H1 (cell line): Measurements from ENCODE around the gene CRHR2. TPM values are rescaled to one million over a fixed set of nuclear protein-coding genes. Genes with fewer than 3 reads are reported as not detected.

Experiments
- CTCF ChIA-PET: fragments of 300-600 bp; sonication (Branson Sonifier 250); formaldehyde crosslinking; loops from one replicate; lab custom pipeline; 2021; ENCODE audit not compliant: partially characterized antibody; lab: Charles Lee
- POLR2A ChIA-PET: fragments of 300-600 bp; sonication (Branson Sonifier 250); formaldehyde crosslinking; loops from one replicate; lab custom pipeline; 2021; ENCODE audit warnings: inconsistent platforms; ENCODE audit not compliant: partially characterized antibody; lab: Charles Lee
- DNase-seq, 2 experiments: peaks; one replicate each; pipeline versions ENCODE4 v3.0.0 to v3.0.0-alpha.2; 2010 to 2022; ENCODE audit warnings: low spot score in 2 of 2, low read depth in 1 of 2, mixed read lengths in 1 of 2
- FAIRE-seq: peaks from 2 replicates; lab custom pipeline; 2011; peaks lifted over from hg19 to GRCh38; lab: Jason Lieb, UNC
- H2AFZ ChIP-seq: 2 replicates; pipeline ENCODE4 v1.8.1; 2012; ENCODE audit warnings: low read length, inconsistent platforms
- H2AK5ac ChIP-seq: 2 replicates; pipeline ENCODE4 v1.6.1; 2013; ENCODE audit warnings: low read depth, low read length
- H2BK120ac ChIP-seq: replicated peaks from 2 replicates; pipeline ENCODE3; 2013; ENCODE audit warnings: low read depth, low read length, inconsistent platforms
- H2BK12ac ChIP-seq: 2 replicates; pipeline ENCODE4 v1.6.1; 2013; ENCODE audit warnings: low read depth, low read length
- H2BK15ac ChIP-seq: 2 replicates; pipeline ENCODE4 v1.6.1; 2013; ENCODE audit warnings: low read length
- H2BK20ac ChIP-seq: 2 replicates; pipeline ENCODE4 v1.6.1; 2013; ENCODE audit warnings: low read length
- H2BK5ac ChIP-seq: 2 replicates; pipeline ENCODE4 v1.6.1; 2013; ENCODE audit warnings: low read depth, low read length
- H3K14ac ChIP-seq: 2 replicates; pipeline ENCODE4 v1.6.1; 2013; ENCODE audit warnings: inconsistent platforms; ENCODE audit not compliant: insufficient read length
- H3K18ac ChIP-seq: 2 replicates; pipeline ENCODE4 v1.6.1; 2013; ENCODE audit warnings: low read length; ENCODE audit errors: extremely low read depth
- H3K23ac ChIP-seq: 2 replicates; pipeline ENCODE4 v1.6.1; 2013; ENCODE audit warnings: inconsistent platforms; ENCODE audit not compliant: insufficient read length
- H3K23me2 ChIP-seq: 2 replicates; pipeline ENCODE4 v1.6.1; 2013; ENCODE audit warnings: low read depth, low read length
- H3K27ac ChIP-seq: 2 replicates; pipeline ENCODE4 v1.6.1; 2011; ENCODE audit warnings: low read depth, low read length, inconsistent platforms
- H3K27me3 ChIP-seq, 4 experiments: replicated peaks in 1 of 4; 1 replicate in 1 of 4; 2 replicates in 3 of 4; pipeline versions ENCODE4 v1.6.1 to v1.8.1; 2011 to 2013; ENCODE audit warnings: low read length in 3 of 4, mild to moderate bottlenecking in 3 of 4, inconsistent platforms in 2 of 4, mixed read lengths in 2 of 4, moderate library complexity in 1 of 4; ENCODE audit not compliant: control insufficient read depth in 3 of 4, insufficient read depth in 3 of 4; ENCODE audit errors: extremely low read depth in 1 of 4
- H3K36me3 ChIP-seq, 4 experiments: 2 replicates each; pipeline versions ENCODE4 v1.6.1 to v1.8.1; 2011 to 2013; ENCODE audit warnings: mild to moderate bottlenecking in 4 of 4, low read length in 3 of 4, moderate library complexity in 2 of 4, control low read depth in 1 of 4, inconsistent platforms in 1 of 4; ENCODE audit not compliant: insufficient read depth in 4 of 4, control insufficient read depth in 2 of 4
- H3K4ac ChIP-seq: replicated peaks from 2 replicates; pipeline ENCODE3; 2013; ENCODE audit warnings: low read length, low read depth, mixed read lengths, inconsistent platforms; ENCODE audit not compliant: insufficient read length
- H3K4me1 ChIP-seq, 4 experiments: replicated peaks in 1 of 4; 1 replicate in 1 of 4; 2 replicates in 3 of 4; pipeline versions ENCODE4 v1.6.1 to v1.8.1; 2011 to 2013; ENCODE audit warnings: low read length in 3 of 4, inconsistent platforms in 2 of 4, mixed read lengths in 1 of 4; ENCODE audit not compliant: insufficient read depth in 4 of 4, control insufficient read depth in 3 of 4
- H3K4me2 ChIP-seq, 2 experiments: 2 replicates each; pipeline versions ENCODE4 v1.6.1 to v1.8.1; 2011 to 2013; ENCODE audit warnings: low read depth in 2 of 2, low read length in 2 of 2, control low read depth in 1 of 2, inconsistent platforms in 1 of 2, mild to moderate bottlenecking in 1 of 2; ENCODE audit not compliant: insufficient read depth in 1 of 2
- H3K4me3 ChIP-seq, 4 experiments: fragments of 200-600, 300-600 bp in 1 of 4; sonication (generic), shearing (Covaris generic), sonication (Bioruptor Twin) in 1 of 4; 2 replicates each; pipeline versions ENCODE4 v1.5.1 to v1.8.1; 2011 to 2016; ENCODE audit warnings: low read length in 4 of 4, low read depth in 3 of 4, control low read depth in 2 of 4, inconsistent platforms in 2 of 4, mild to moderate bottlenecking in 2 of 4, mixed read lengths in 1 of 4, moderate library complexity in 1 of 4; ENCODE audit not compliant: insufficient read depth in 2 of 4; ENCODE audit errors: extremely low read depth in 1 of 4
- H3K56ac ChIP-seq: replicated peaks from 2 replicates; pipeline ENCODE3; 2013; ENCODE audit warnings: low read depth, mild to moderate bottlenecking, mixed read lengths, low read length, inconsistent platforms; ENCODE audit not compliant: insufficient read length
- H3K79me1 ChIP-seq: 2 replicates; pipeline ENCODE4 v1.6.1; 2013; ENCODE audit warnings: low read depth, low read length, control low read depth
- H3K79me2 ChIP-seq, 2 experiments: 2 replicates each; pipeline versions ENCODE4 v1.6.1 to v1.8.1; 2012 to 2013; ENCODE audit warnings: low read length in 2 of 2, mild to moderate bottlenecking in 2 of 2, inconsistent platforms in 1 of 2; ENCODE audit not compliant: insufficient read depth in 2 of 2, control insufficient read depth in 1 of 2
- H3K9ac ChIP-seq, 4 experiments: replicated peaks in 1 of 4; 1 replicate in 1 of 4; 2 replicates in 3 of 4; pipeline versions ENCODE4 v1.6.1 to v1.8.1; 2011 to 2013; ENCODE audit warnings: low read depth in 3 of 4, low read length in 3 of 4, control low read depth in 2 of 4, mild to moderate bottlenecking in 2 of 4, moderate library complexity in 2 of 4, inconsistent platforms in 1 of 4; ENCODE audit errors: extremely low read depth in 1 of 4
- H3K9me3 ChIP-seq, 2 experiments: 2 replicates each; pipeline versions ENCODE4 v1.6.1 to v1.8.1; 2012 to 2013; ENCODE audit warnings: mild to moderate bottlenecking in 2 of 2, moderate library complexity in 2 of 2, control low read depth in 1 of 2, inconsistent platforms in 1 of 2, low read depth in 1 of 2, low read length in 1 of 2, mixed read lengths in 1 of 2; ENCODE audit not compliant: insufficient read depth in 2 of 2
- H4K20me1 ChIP-seq, 2 experiments: replicated peaks in 1 of 2; 2 replicates each; pipeline versions ENCODE3 to v1.8.1; 2011 to 2013; ENCODE audit warnings: inconsistent platforms in 2 of 2, low read length in 2 of 2, mild to moderate bottlenecking in 1 of 2; ENCODE audit not compliant: insufficient read depth in 2 of 2, control insufficient read depth in 1 of 2
- H4K5ac ChIP-seq: 2 replicates; pipeline ENCODE4 v1.6.1; 2013; ENCODE audit warnings: low read length, low read depth, mixed read lengths, inconsistent platforms; ENCODE audit not compliant: insufficient read length
- H4K8ac ChIP-seq: 2 replicates; pipeline ENCODE4 v1.8.0; 2013; ENCODE audit warnings: mild to moderate bottlenecking, moderate library complexity, low read length, inconsistent platforms; ENCODE audit not compliant: insufficient read depth; ENCODE audit errors: extremely low read depth
- H4K91ac ChIP-seq: replicated peaks from 2 replicates; pipeline ENCODE3; 2013; ENCODE audit warnings: low read length, mixed read lengths, inconsistent platforms; ENCODE audit not compliant: insufficient read length
- ASH2L ChIP-seq: fragments of 200-600, 300-600 bp; sonication (generic); IDR thresholded peaks from one replicate; pipeline ENCODE4 v1.7.1; 2017; ENCODE audit warnings: low read length
- BACH1 ChIP-seq: IDR thresholded peaks from 2 replicates; pipeline ENCODE4 v1.6.1; 2012; ENCODE audit warnings: low read length, improper control_type of control experiment
- BRCA1 ChIP-seq: IDR thresholded peaks from 2 replicates; pipeline ENCODE4 v1.6.1; 2012; ENCODE audit warnings: low read depth, low read length, improper control_type of control experiment
- E2F6 ChIP-seq: IDR thresholded peaks from 2 replicates; pipeline ENCODE4 v1.6.1; 2012; ENCODE audit warnings: inconsistent platforms
- GTF2F1 ChIP-seq: IDR thresholded peaks from 2 replicates; pipeline ENCODE4 v1.6.1; 2012; ENCODE audit warnings: low read depth, low read length, improper control_type of control experiment, borderline replicate concordance
- JUND ChIP-seq: IDR thresholded peaks from 2 replicates; pipeline ENCODE4 v1.6.1; 2011; ENCODE audit warnings: mild to moderate bottlenecking, improper control_type of control experiment, low read length
- KDM1A ChIP-seq: fragments of 200-600, 300-600 bp; sonication (generic); IDR thresholded peaks from 2 replicates; pipeline ENCODE4 v1.7.1; 2016; ENCODE audit warnings: mild to moderate bottlenecking, low read length, borderline replicate concordance
- MAX ChIP-seq: IDR thresholded peaks from 2 replicates; pipeline ENCODE4 v1.6.1; 2012; ENCODE audit warnings: inconsistent platforms
- RBBP5 ChIP-seq: IDR thresholded peaks from 2 replicates; pipeline ENCODE4 v1.7.1; 2012; ENCODE audit warnings: low read depth, mild to moderate bottlenecking, inconsistent platforms, low read length, moderate library complexity, borderline replicate concordance
- SIN3A ChIP-seq, 2 experiments: IDR thresholded peaks in 1 of 2; conservative IDR thresholded peaks in 1 of 2; 2 replicates each; pipeline ENCODE4 v1.6.1; 2011 to 2012; ENCODE audit warnings: low read length in 2 of 2, improper control_type of control experiment in 1 of 2, low read depth in 1 of 2, mild to moderate bottlenecking in 1 of 2
- SIX5 ChIP-seq: IDR thresholded peaks from 2 replicates; pipeline ENCODE4 v1.6.1; 2011; ENCODE audit warnings: mild to moderate bottlenecking, low read depth, low read length
- TAF7 ChIP-seq: optimal IDR thresholded peaks from 2 replicates; pipeline ENCODE3; 2011; ENCODE audit warnings: low read depth, mild to moderate bottlenecking, inconsistent platforms, low read length, moderate library complexity, borderline replicate concordance
- USF2 ChIP-seq: IDR thresholded peaks from 2 replicates; pipeline ENCODE4 v1.6.1; 2011; ENCODE audit warnings: low read length, improper control_type of control experiment
- polyA plus RNA-seq, 7 experiments: library from polyadenylated mRNA; depleted of rRNA in 3 of 7; stranded (reverse) in 5 of 7; unstranded in 2 of 7; fragments of >200 nt in 5 of 7; fragments of 200-250 nt in 2 of 7; gene quantifications; 1 replicate in 5 of 7; 2 replicates in 1 of 7; 4 replicates in 1 of 7; pipeline versions ENCODE4 v1.2.1 to v1.2.3, GENCODE V29; 2011 to 2013; ENCODE audit warnings: missing spikeins in 2 of 7, mixed read lengths in 2 of 7
- total RNA-seq: library from RNA; stranded (reverse); fragmentation: NEBNext Ultra II Directional; extraction: Animal tissue kit (Norgen Biotek cat#: 25700); gene quantifications from 2 replicates; pipeline ENCODE4 v1.2.1, GENCODE V29; 2021

Gene CRHR2
- total and polyA plus RNA-seq, 2 of the 8 experiments (the other 6 are each of a cell fraction or from before 2014, with no cell fraction given), result 0.37 to 1.3 TPM

- Histone ChIP-seq H2AK5ac (no peak overlapping the region), H3K56ac (no peak overlapping the region), H2BK5ac (no peak overlapping the region), H3K23ac (no peak overlapping the region), H3K79me1 (no peaks in the 10 kb centered on the region; the same call in 1 of the 2 replicates), H3K4me2 (no peak overlapping the region), H3K27me3 (no peaks in the 10 kb centered on the region; a peak in 2 of 7 replicates), H3K9me3 (peaks cover 17 to 21% of the 10 kb centered on the region in 2 experiments), H4K5ac (no peak overlapping the region), H2AFZ (no peak overlapping the region), H2BK15ac (peak overlapping the region; percentile 47; the same call in 1 of the 2 replicates), H2BK12ac (no peak overlapping the region), H3K4me1 (peaks cover 0 to 11% (median 7%) of the 10 kb centered on the region in 4 experiments; a peak in 6 of 7 replicates), H3K23me2 (peaks cover 4% of the 10 kb centered on the region; the same call in 1 of the 2 replicates), H3K9ac (no peak overlapping the region), H2BK20ac (no peak overlapping the region), H3K27ac (no peak overlapping the region), H4K20me1 (no peaks in the 10 kb centered on the region), H4K91ac (no peak overlapping the region), H4K8ac (no peak overlapping the region), H3K4ac (no peak overlapping the region), H2BK120ac (no peak overlapping the region), H3K79me2 (no peaks in the 10 kb centered on the region), H3K18ac (no peak overlapping the region), H3K4me3 (no peak overlapping the region), H3K14ac (no peak overlapping the region), H3K36me3 (no peaks in the 10 kb centered on the region)
- POLR2A ChIA-PET, result interaction anchor here (1.3 kb wide), 1 partner anchor 14 kb away, joined by 3 read pairs; no protein-coding TSS in a partner anchor
- DNase-seq, result no peak
- no peak for FAIRE-seq
- CTCF ChIA-PET, result interaction anchor here (1.0 to 2.6 kb wide), 4 partner anchors 11 to 69 kb away, joined by 3 to 16 read pairs (median 4); no protein-coding TSS in a partner anchor
- TF ChIP-seq MAX (no peak), E2F6 (no peak), ASH2L (no peak), USF2 (no peak), BRCA1 (no peak), JUND (no peak), RBBP5 (no peak), BACH1 (no peak), GTF2F1 (no peak), KDM1A (no peak), SIN3A (conservative IDR thresholded peaks at IDR 0.05 in 1 of 2, IDR thresholded peaks at IDR 0.05 in 1 of 2; ENCODE audit: low read depth in 1 of 2, low read length in 2 of 2) (no peak), TAF7 (no peak), SIX5 (no peak)
Measured at GRCh38 chr7:30722671-30723070, 40.4 kb upstream of the CRHR2 start.
